HEK293 (cell line): ENCODE measurements around the gene ZFAND2B.

ENCODE experiments used
- GLI4 ChIP-seq: fragments of 450-650 bp; formaldehyde crosslinking; IDR thresholded peaks from 2 replicates; pipeline ENCODE4 v1.5.1; 2016; ENCODE audit warnings: missing biosample characterization, missing genetic modification characterization
- KLF7 ChIP-seq: fragments of 450-650 bp; formaldehyde crosslinking; IDR thresholded peaks from 2 replicates; pipeline ENCODE4 v1.5.1; 2016; ENCODE audit warnings: missing biosample characterization, missing genetic modification characterization, borderline replicate concordance
- SP7 ChIP-seq: fragments of 450-650 bp; formaldehyde crosslinking; IDR thresholded peaks from 2 replicates; pipeline ENCODE4 v1.5.1; 2016; ENCODE audit warnings: missing biosample characterization, missing genetic modification characterization
- ZBTB7A ChIP-seq: fragments of 450-650 bp; formaldehyde crosslinking; IDR thresholded peaks from 2 replicates; pipeline ENCODE4 v1.5.1; 2016; ENCODE audit warnings: low read depth, missing biosample characterization, missing genetic modification characterization
- ZFP3 ChIP-seq: fragments of 450-650 bp; formaldehyde crosslinking; IDR thresholded peaks from 2 replicates; pipeline ENCODE4 v1.5.1; 2016; ENCODE audit warnings: low read depth, missing biosample characterization, missing genetic modification characterization
- ZFP41 ChIP-seq: fragments of 450-650 bp; formaldehyde crosslinking; IDR thresholded peaks from 2 replicates; pipeline ENCODE4 v1.5.1; 2016; ENCODE audit warnings: missing biosample characterization, missing genetic modification characterization, borderline replicate concordance
- ZNF274 ChIP-seq, 2 experiments: fragments of 200-500 bp in 1 of 2; fragments of 450-650 bp in 1 of 2; sonication (Bioruptor generic) in 1 of 2; formaldehyde crosslinking in 1 of 2; IDR thresholded peaks; 2 replicates each; pipeline versions ENCODE4 v1.5.1 to v1.6.1; 2014 to 2016; ENCODE audit warnings: borderline replicate concordance in 1 of 2, inconsistent platforms in 1 of 2, low read length in 1 of 2, missing biosample characterization in 1 of 2, missing genetic modification characterization in 1 of 2
- ZNF423 ChIP-seq: fragments of 450-650 bp; formaldehyde crosslinking; IDR thresholded peaks from 2 replicates; pipeline ENCODE4 v1.5.1; 2016; ENCODE audit warnings: missing biosample characterization, missing genetic modification characterization
- ZNF830 ChIP-seq: fragments of 450-650 bp; IDR thresholded peaks from 2 replicates; pipeline ENCODE4 v1.5.0; 2018; ENCODE audit warnings: missing biosample characterization, missing genetic modification characterization, low read depth, mild to moderate bottlenecking, moderate library complexity
- TF ChIP-seq, protein P1 (sequence below): fragments of 450-650 bp; formaldehyde crosslinking; IDR thresholded peaks from 2 replicates; pipeline ENCODE4 v1.5.1; 2016; ENCODE audit warnings: missing biosample characterization, missing genetic modification characterization
- TF ChIP-seq, protein P2 (sequence below): fragments of 450-650 bp; formaldehyde crosslinking; IDR thresholded peaks from 2 replicates; pipeline ENCODE4 v1.5.1; 2016; ENCODE audit warnings: missing biosample characterization, missing genetic modification characterization
- TF ChIP-seq, protein P3 (sequence below): fragments of 450-650 bp; formaldehyde crosslinking; IDR thresholded peaks from 2 replicates; pipeline ENCODE4 v1.5.1; 2017; ENCODE audit warnings: missing biosample characterization, missing genetic modification characterization

DNA sequence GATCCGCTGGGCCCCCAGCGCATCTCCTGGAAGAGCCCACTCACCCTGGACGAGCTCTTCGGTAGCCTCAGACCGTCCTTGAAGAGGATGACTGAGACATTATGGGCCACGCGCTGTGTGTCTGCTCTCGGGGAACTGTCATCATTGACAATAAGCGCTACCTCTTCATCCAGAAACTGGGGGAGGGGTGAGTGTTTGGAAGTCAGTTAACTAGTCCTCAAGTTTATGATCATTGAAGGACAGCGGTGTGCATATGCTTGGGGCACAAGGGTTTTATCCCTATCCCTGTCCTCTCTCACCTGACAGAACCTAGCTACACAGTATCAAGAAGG is 39.3 kb downstream of the ZFAND2B start:
- TF ChIP-seq, protein P1, sequence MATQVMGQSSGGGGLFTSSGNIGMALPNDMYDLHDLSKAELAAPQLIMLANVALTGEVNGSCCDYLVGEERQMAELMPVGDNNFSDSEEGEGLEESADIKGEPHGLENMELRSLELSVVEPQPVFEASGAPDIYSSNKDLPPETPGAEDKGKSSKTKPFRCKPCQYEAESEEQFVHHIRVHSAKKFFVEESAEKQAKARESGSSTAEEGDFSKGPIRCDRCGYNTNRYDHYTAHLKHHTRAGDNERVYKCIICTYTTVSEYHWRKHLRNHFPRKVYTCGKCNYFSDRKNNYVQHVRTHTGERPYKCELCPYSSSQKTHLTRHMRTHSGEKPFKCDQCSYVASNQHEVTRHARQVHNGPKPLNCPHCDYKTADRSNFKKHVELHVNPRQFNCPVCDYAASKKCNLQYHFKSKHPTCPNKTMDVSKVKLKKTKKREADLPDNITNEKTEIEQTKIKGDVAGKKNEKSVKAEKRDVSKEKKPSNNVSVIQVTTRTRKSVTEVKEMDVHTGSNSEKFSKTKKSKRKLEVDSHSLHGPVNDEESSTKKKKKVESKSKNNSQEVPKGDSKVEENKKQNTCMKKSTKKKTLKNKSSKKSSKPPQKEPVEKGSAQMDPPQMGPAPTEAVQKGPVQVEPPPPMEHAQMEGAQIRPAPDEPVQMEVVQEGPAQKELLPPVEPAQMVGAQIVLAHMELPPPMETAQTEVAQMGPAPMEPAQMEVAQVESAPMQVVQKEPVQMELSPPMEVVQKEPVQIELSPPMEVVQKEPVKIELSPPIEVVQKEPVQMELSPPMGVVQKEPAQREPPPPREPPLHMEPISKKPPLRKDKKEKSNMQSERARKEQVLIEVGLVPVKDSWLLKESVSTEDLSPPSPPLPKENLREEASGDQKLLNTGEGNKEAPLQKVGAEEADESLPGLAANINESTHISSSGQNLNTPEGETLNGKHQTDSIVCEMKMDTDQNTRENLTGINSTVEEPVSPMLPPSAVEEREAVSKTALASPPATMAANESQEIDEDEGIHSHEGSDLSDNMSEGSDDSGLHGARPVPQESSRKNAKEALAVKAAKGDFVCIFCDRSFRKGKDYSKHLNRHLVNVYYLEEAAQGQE (tag by site-specific recombination) = no peak
- TF ChIP-seq KLF7 (tag by site-specific recombination) = no peak
- TF ChIP-seq, protein P2, sequence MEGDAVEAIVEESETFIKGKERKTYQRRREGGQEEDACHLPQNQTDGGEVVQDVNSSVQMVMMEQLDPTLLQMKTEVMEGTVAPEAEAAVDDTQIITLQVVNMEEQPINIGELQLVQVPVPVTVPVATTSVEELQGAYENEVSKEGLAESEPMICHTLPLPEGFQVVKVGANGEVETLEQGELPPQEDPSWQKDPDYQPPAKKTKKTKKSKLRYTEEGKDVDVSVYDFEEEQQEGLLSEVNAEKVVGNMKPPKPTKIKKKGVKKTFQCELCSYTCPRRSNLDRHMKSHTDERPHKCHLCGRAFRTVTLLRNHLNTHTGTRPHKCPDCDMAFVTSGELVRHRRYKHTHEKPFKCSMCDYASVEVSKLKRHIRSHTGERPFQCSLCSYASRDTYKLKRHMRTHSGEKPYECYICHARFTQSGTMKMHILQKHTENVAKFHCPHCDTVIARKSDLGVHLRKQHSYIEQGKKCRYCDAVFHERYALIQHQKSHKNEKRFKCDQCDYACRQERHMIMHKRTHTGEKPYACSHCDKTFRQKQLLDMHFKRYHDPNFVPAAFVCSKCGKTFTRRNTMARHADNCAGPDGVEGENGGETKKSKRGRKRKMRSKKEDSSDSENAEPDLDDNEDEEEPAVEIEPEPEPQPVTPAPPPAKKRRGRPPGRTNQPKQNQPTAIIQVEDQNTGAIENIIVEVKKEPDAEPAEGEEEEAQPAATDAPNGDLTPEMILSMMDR (tag by site-specific recombination) = no peak
- TF ChIP-seq SP7 (tag by site-specific recombination) = no peak
- no peak for TF ChIP-seq ZNF274 (IDR thresholded peaks at IDR 0.05; ENCODE audit: low read length)
- TF ChIP-seq ZNF274 (tag by site-specific recombination; IDR thresholded peaks at IDR 0.05; ENCODE audit: borderline replicate concordance) = no peak
- TF ChIP-seq, protein P3, sequence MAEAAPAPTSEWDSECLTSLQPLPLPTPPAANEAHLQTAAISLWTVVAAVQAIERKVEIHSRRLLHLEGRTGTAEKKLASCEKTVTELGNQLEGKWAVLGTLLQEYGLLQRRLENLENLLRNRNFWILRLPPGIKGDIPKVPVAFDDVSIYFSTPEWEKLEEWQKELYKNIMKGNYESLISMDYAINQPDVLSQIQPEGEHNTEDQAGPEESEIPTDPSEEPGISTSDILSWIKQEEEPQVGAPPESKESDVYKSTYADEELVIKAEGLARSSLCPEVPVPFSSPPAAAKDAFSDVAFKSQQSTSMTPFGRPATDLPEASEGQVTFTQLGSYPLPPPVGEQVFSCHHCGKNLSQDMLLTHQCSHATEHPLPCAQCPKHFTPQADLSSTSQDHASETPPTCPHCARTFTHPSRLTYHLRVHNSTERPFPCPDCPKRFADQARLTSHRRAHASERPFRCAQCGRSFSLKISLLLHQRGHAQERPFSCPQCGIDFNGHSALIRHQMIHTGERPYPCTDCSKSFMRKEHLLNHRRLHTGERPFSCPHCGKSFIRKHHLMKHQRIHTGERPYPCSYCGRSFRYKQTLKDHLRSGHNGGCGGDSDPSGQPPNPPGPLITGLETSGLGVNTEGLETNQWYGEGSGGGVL (tag by site-specific recombination) = no peak
- no peak for TF ChIP-seq ZFP3
- no peak for TF ChIP-seq ZNF830 (tag by site-specific recombination)
- TF ChIP-seq ZNF423 (tag by site-specific recombination) = no peak
- no peak for TF ChIP-seq GLI4 (tag by site-specific recombination)
- no peak for TF ChIP-seq ZBTB7A (tag by site-specific recombination)
- TF ChIP-seq ZFP41 (tag by site-specific recombination) = no peak
